WTC11 (cell line): Measurements from ENCODE around the gene PLPP3. TPM values are rescaled to one million over a fixed set of nuclear protein-coding genes. Genes with fewer than 3 reads are reported as not detected.

ENCODE experiments used
- ATAC-seq: fragments of 200-7000 bp; cut with Tn5 transposase; 2 replicates; pipeline ENCODE4 v1.10.0; 2021; ENCODE audit warnings: mild to moderate bottlenecking, moderate library complexity
- CTCF ChIA-PET: fragments of 300-600 bp; sonication (Branson Sonifier 250); formaldehyde crosslinking; loops from one replicate; lab custom pipeline; 2021; ENCODE audit warnings: antibody characterized with exemption; lab: Charles Lee
- POLR2A ChIA-PET: fragments of 350-600 bp; sonication (Branson Sonifier 250); formaldehyde crosslinking; loops from one replicate; lab custom pipeline; 2021; ENCODE audit warnings: antibody characterized with exemption; lab: Charles Lee
- DNase-seq: peaks from one replicate; pipeline ENCODE4 v3.0.0; 2021; ENCODE audit warnings: low spot score
- H3K27ac Mint-ChIP-seq: 2 replicates; pipeline ENCODE4 v1.8.0; 2021; ENCODE audit warnings: mixed read lengths
- H3K27me3 Mint-ChIP-seq: 2 replicates; pipeline ENCODE4 v1.8.0; 2021; ENCODE audit warnings: low read depth, mild to moderate bottlenecking, moderate library complexity, mixed read lengths
- H3K36me3 Mint-ChIP-seq: 2 replicates; pipeline ENCODE4 v1.8.0; 2021; ENCODE audit warnings: mixed read lengths
- H3K4me1 Mint-ChIP-seq: 2 replicates; pipeline ENCODE4 v1.8.0; 2022; ENCODE audit warnings: mixed read lengths
- H3K4me3 Mint-ChIP-seq: 2 replicates; pipeline ENCODE4 v1.8.0; 2021; ENCODE audit warnings: mild to moderate bottlenecking, moderate library complexity, mixed read lengths
- H3K9me3 Mint-ChIP-seq: 2 replicates; pipeline ENCODE4 v1.8.0; 2021; ENCODE audit warnings: mixed read lengths
- ATF1 ChIP-seq: sonication (generic); formaldehyde crosslinking; IDR thresholded peaks from 2 replicates; pipeline ENCODE4 v1.8.1; 2023; ENCODE audit warnings: mild to moderate bottlenecking, moderate library complexity, missing genetic modification reagents
- CBFB ChIP-seq: sonication (generic); formaldehyde crosslinking; IDR thresholded peaks from 2 replicates; pipeline ENCODE4 v1.8.1; 2022; ENCODE audit warnings: mild to moderate bottlenecking, low read depth, missing genetic modification reagents
- CREM ChIP-seq: sonication (generic); formaldehyde crosslinking; IDR thresholded peaks from 2 replicates; pipeline ENCODE4 v1.8.1; 2022; ENCODE audit warnings: mild to moderate bottlenecking, missing genetic modification reagents, moderate library complexity
- ESRRA ChIP-seq: sonication (generic); formaldehyde crosslinking; IDR thresholded peaks from 2 replicates; pipeline ENCODE4 v1.8.1; 2022; ENCODE audit warnings: mild to moderate bottlenecking, missing genetic modification reagents, borderline replicate concordance
- ETV6 ChIP-seq: sonication (generic); formaldehyde crosslinking; IDR thresholded peaks from 2 replicates; pipeline ENCODE4 v1.8.1; 2022; ENCODE audit warnings: mild to moderate bottlenecking, missing genetic modification reagents
- MYBL2 ChIP-seq: sonication (generic); formaldehyde crosslinking; IDR thresholded peaks from 2 replicates; pipeline ENCODE4 v1.8.1; 2023; ENCODE audit warnings: mild to moderate bottlenecking, moderate library complexity, missing genetic modification reagents
- NFE2L1 ChIP-seq: sonication (generic); formaldehyde crosslinking; IDR thresholded peaks from 2 replicates; pipeline ENCODE4 v1.8.1; 2023; ENCODE audit warnings: missing genetic modification reagents
- NFYB ChIP-seq: sonication (generic); formaldehyde crosslinking; conservative IDR thresholded peaks from 2 replicates; pipeline ENCODE4 v1.8.0; 2022; ENCODE audit warnings: low read depth, missing genetic modification reagents
- NR3C1 ChIP-seq: sonication (generic); formaldehyde crosslinking; conservative IDR thresholded peaks from 2 replicates; pipeline ENCODE4 v1.8.1; 2023; ENCODE audit warnings: low read depth, mild to moderate bottlenecking, missing genetic modification reagents
- OVOL2 ChIP-seq: fragments of 250-450 bp; sonication (Bioruptor Pico); IDR thresholded peaks from 2 replicates; pipeline ENCODE4 v1.9.0; 2021; ENCODE audit warnings: mild to moderate bottlenecking, borderline replicate concordance
- TCF7 ChIP-seq: sonication (generic); formaldehyde crosslinking; IDR thresholded peaks from 2 replicates; pipeline ENCODE4 v1.8.0; 2022; ENCODE audit warnings: mild to moderate bottlenecking, low read depth, missing genetic modification reagents, moderate library complexity
- TEAD4 ChIP-seq: sonication (generic); formaldehyde crosslinking; IDR thresholded peaks from 2 replicates; pipeline ENCODE4 v1.8.0; 2022; ENCODE audit warnings: mild to moderate bottlenecking, missing genetic modification reagents
- TP53 ChIP-seq: sonication (generic); formaldehyde crosslinking; IDR thresholded peaks from 2 replicates; pipeline ENCODE4 v1.8.1; 2023; ENCODE audit warnings: mild to moderate bottlenecking, missing genetic modification reagents
- ZNF416 ChIP-seq: fragments of 250-450 bp; sonication (Bioruptor Pico); IDR thresholded peaks from 2 replicates; pipeline ENCODE4 v1.9.0; 2021; ENCODE audit warnings: mild to moderate bottlenecking, inconsistent platforms
- total RNA-seq: library from RNA; stranded (reverse); gene quantifications from 3 replicates; pipeline ENCODE4 v1.2.3, GENCODE V29; 2021
- TF ChIP-seq, protein P1 (sequence below): sonication (generic); formaldehyde crosslinking; IDR thresholded peaks from 2 replicates; pipeline ENCODE4 v1.8.1; 2022; ENCODE audit warnings: mild to moderate bottlenecking, moderate library complexity, missing genetic modification reagents
- TF ChIP-seq, protein P2 (sequence below): fragments of 200-600 bp; IDR thresholded peaks from 2 replicates; pipeline ENCODE4 v1.8.0; 2022; ENCODE audit warnings: antibody characterized with exemption
- TF ChIP-seq, protein P3 (sequence below): fragments of 250-450 bp; sonication (Bioruptor Pico); IDR thresholded peaks from 2 replicates; pipeline ENCODE4 v1.8.0; 2021; ENCODE audit warnings: mild to moderate bottlenecking
- TF ChIP-seq, protein P4 (sequence below): sonication (generic); formaldehyde crosslinking; IDR thresholded peaks from 2 replicates; pipeline ENCODE4 v1.8.0; 2022; ENCODE audit warnings: mild to moderate bottlenecking, missing genetic modification reagents
- TF ChIP-seq, protein P5 (sequence below): fragments of 250-450 bp; sonication (Bioruptor Pico); IDR thresholded peaks from 2 replicates; pipeline ENCODE4 v1.9.0; 2021; ENCODE audit warnings: moderate library complexity, mild to moderate bottlenecking, inconsistent platforms, borderline replicate concordance
- TF ChIP-seq, protein P6 (sequence below): fragments of 250-450 bp; sonication (Bioruptor Pico); IDR thresholded peaks from 2 replicates; pipeline ENCODE4 v1.9.0; 2021; ENCODE audit warnings: mild to moderate bottlenecking, borderline replicate concordance
- TF ChIP-seq, protein P7 (sequence below): sonication (generic); formaldehyde crosslinking; IDR thresholded peaks from 2 replicates; pipeline ENCODE4 v1.8.0; 2023; ENCODE audit warnings: missing genetic modification reagents
- TF ChIP-seq, protein P8 (sequence below): sonication (generic); formaldehyde crosslinking; IDR thresholded peaks from 2 replicates; pipeline ENCODE4 v1.8.1; 2022; ENCODE audit warnings: low read depth, missing genetic modification reagents, borderline replicate concordance

Gene PLPP3
- total RNA-seq, 1 experiment from 2014 or later, result 31.0 TPM

DNA sequence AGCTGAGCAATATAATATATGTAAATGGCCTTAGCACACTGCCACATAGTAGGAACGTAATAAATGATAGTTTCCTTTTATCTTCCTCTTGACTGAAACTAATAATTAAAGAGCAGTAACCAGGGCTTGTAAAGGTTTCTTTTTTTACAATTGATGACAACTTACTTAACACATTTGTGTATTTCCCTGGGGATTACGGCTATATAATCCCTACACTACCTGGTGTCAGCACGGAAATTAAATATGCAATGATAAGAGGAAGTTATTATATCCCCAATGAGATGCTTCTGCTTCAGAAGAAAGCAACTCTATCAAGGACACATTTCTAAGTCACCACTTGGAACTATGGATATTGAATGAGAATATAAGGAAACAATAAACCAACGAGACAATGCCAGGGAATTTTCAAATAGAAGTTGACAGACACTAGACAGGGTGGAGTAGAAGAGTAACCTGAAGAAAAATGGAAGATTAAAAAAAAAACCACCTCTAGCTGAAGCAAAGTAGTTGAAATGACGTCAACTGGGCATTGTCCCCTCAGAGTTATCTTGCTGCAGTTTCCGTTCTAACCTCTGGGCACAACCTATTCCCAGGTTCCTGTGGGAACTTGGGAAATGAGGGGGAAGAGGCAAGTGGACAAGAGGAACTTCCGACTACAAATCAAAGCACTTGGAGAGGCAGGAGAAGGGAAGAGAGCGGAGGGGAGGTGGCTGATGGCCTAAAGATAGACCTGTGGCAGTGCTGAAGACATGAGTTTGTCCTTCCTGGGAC lies 66.5 kb downstream of the PLPP3 start:
- Mint-ChIP-seq H3K4me3 (no peak overlapping the region), H3K36me3 (peaks cover 38% of the 10 kb centered on the region), H3K9me3 (no peaks in the 10 kb centered on the region), H3K27me3 (no peaks in the 10 kb centered on the region), H3K27ac (peak overlapping the region; percentile 46), H3K4me1 (peaks cover 70% of the 10 kb centered on the region)
- POLR2A ChIA-PET, result no interaction called here
- TF ChIP-seq, protein P1, sequence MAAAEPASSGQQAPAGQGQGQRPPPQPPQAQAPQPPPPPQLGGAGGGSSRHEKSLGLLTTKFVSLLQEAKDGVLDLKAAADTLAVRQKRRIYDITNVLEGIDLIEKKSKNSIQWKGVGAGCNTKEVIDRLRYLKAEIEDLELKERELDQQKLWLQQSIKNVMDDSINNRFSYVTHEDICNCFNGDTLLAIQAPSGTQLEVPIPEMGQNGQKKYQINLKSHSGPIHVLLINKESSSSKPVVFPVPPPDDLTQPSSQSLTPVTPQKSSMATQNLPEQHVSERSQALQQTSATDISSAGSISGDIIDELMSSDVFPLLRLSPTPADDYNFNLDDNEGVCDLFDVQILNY (CRISPR knock-in tag), result no peak
- no peak for TF ChIP-seq ATF1 (CRISPR knock-in tag)
- TF ChIP-seq CREM (CRISPR knock-in tag), result no peak
- TF ChIP-seq OVOL2 (CRISPR knock-in tag), result no peak
- TF ChIP-seq TP53 (CRISPR knock-in tag), result no peak
- TF ChIP-seq MYBL2 (CRISPR knock-in tag), result no peak
- TF ChIP-seq TCF7 (CRISPR knock-in tag), result no peak
- TF ChIP-seq NR3C1 (CRISPR knock-in tag), result no peak
- TF ChIP-seq, protein P2, sequence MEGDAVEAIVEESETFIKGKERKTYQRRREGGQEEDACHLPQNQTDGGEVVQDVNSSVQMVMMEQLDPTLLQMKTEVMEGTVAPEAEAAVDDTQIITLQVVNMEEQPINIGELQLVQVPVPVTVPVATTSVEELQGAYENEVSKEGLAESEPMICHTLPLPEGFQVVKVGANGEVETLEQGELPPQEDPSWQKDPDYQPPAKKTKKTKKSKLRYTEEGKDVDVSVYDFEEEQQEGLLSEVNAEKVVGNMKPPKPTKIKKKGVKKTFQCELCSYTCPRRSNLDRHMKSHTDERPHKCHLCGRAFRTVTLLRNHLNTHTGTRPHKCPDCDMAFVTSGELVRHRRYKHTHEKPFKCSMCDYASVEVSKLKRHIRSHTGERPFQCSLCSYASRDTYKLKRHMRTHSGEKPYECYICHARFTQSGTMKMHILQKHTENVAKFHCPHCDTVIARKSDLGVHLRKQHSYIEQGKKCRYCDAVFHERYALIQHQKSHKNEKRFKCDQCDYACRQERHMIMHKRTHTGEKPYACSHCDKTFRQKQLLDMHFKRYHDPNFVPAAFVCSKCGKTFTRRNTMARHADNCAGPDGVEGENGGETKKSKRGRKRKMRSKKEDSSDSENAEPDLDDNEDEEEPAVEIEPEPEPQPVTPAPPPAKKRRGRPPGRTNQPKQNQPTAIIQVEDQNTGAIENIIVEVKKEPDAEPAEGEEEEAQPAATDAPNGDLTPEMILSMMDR, result no peak
- no peak for TF ChIP-seq TEAD4 (CRISPR knock-in tag)
- ATAC-seq (no peak), DNase-seq (no peak)
- CTCF ChIA-PET, result interaction anchor here (0.6 kb wide), 1 partner anchor 77 kb away, joined by 3 read pairs; no protein-coding TSS in a partner anchor

DNA sequence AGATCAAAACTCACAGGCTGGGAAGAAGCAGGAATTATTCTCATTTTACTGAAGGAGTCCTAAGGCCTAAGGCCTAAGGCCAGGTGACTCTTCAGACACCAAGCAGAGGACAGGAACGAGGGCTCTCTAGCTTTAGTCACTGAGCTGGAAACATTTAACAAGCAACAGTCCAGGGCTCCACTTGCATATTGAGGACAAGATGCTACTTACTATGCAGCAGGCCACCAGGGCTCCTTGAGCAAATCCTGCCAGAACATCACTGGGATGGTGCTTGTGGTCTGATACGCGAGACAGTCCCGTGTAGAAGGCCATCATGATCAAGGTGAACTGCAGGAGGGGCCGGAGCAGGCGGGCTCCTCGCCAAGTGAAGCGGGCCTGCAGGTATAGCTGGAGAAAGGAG lies 67.6 kb downstream of the PLPP3 start:
- Mint-ChIP-seq H3K27ac (peak overlapping the region; percentile 48), H3K27me3 (no peaks in the 10 kb centered on the region), H3K4me3 (no peak overlapping the region), H3K9me3 (no peaks in the 10 kb centered on the region), H3K4me1 (peaks cover 67% of the 10 kb centered on the region), H3K36me3 (peaks cover 48% of the 10 kb centered on the region)
- ChIA-PET POLR2A (no interaction called here), CTCF (interaction anchor here (0.7 to 1.3 kb wide), 2 partner anchors 54 to 67 kb away, joined by 3 to 4 read pairs; no protein-coding TSS in a partner anchor)
- DNase-seq (no peak), ATAC-seq (no peak)
- TF ChIP-seq ZNF416 (CRISPR knock-in tag) (no peak), CBFB (CRISPR knock-in tag) (no peak), ETV6 (CRISPR knock-in tag) (no peak), ESRRA (CRISPR knock-in tag) (no peak), NFYB (CRISPR knock-in tag) (no peak), NFE2L1 (CRISPR knock-in tag) (no peak)
- TF ChIP-seq, protein P3, sequence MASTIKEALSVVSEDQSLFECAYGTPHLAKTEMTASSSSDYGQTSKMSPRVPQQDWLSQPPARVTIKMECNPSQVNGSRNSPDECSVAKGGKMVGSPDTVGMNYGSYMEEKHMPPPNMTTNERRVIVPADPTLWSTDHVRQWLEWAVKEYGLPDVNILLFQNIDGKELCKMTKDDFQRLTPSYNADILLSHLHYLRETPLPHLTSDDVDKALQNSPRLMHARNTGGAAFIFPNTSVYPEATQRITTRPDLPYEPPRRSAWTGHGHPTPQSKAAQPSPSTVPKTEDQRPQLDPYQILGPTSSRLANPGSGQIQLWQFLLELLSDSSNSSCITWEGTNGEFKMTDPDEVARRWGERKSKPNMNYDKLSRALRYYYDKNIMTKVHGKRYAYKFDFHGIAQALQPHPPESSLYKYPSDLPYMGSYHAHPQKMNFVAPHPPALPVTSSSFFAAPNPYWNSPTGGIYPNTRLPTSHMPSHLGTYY (CRISPR knock-in tag), result no peak
- TF ChIP-seq, protein P4, sequence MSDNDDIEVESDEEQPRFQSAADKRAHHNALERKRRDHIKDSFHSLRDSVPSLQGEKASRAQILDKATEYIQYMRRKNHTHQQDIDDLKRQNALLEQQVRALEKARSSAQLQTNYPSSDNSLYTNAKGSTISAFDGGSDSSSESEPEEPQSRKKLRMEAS (CRISPR knock-in tag), result no peak
- TF ChIP-seq, protein P1 (CRISPR knock-in tag), result no peak
- TF ChIP-seq, protein P5, sequence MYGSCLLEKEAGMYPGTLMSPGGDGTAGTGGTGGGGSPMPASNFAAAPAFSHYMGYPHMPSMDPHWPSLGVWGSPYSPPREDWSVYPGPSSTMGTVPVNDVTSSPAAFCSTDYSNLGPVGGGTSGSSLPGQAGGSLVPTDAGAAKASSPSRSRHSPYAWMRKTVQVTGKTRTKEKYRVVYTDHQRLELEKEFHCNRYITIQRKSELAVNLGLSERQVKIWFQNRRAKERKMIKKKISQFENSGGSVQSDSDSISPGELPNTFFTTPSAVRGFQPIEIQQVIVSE (CRISPR knock-in tag), result no peak
- TF ChIP-seq, protein P6, sequence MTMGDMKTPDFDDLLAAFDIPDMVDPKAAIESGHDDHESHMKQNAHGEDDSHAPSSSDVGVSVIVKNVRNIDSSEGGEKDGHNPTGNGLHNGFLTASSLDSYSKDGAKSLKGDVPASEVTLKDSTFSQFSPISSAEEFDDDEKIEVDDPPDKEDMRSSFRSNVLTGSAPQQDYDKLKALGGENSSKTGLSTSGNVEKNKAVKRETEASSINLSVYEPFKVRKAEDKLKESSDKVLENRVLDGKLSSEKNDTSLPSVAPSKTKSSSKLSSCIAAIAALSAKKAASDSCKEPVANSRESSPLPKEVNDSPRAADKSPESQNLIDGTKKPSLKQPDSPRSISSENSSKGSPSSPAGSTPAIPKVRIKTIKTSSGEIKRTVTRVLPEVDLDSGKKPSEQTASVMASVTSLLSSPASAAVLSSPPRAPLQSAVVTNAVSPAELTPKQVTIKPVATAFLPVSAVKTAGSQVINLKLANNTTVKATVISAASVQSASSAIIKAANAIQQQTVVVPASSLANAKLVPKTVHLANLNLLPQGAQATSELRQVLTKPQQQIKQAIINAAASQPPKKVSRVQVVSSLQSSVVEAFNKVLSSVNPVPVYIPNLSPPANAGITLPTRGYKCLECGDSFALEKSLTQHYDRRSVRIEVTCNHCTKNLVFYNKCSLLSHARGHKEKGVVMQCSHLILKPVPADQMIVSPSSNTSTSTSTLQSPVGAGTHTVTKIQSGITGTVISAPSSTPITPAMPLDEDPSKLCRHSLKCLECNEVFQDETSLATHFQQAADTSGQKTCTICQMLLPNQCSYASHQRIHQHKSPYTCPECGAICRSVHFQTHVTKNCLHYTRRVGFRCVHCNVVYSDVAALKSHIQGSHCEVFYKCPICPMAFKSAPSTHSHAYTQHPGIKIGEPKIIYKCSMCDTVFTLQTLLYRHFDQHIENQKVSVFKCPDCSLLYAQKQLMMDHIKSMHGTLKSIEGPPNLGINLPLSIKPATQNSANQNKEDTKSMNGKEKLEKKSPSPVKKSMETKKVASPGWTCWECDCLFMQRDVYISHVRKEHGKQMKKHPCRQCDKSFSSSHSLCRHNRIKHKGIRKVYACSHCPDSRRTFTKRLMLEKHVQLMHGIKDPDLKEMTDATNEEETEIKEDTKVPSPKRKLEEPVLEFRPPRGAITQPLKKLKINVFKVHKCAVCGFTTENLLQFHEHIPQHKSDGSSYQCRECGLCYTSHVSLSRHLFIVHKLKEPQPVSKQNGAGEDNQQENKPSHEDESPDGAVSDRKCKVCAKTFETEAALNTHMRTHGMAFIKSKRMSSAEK (CRISPR knock-in tag), result no peak
- TF ChIP-seq, protein P7, sequence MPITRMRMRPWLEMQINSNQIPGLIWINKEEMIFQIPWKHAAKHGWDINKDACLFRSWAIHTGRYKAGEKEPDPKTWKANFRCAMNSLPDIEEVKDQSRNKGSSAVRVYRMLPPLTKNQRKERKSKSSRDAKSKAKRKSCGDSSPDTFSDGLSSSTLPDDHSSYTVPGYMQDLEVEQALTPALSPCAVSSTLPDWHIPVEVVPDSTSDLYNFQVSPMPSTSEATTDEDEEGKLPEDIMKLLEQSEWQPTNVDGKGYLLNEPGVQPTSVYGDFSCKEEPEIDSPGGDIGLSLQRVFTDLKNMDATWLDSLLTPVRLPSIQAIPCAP (CRISPR knock-in tag), result no peak
- TF ChIP-seq, protein P8, sequence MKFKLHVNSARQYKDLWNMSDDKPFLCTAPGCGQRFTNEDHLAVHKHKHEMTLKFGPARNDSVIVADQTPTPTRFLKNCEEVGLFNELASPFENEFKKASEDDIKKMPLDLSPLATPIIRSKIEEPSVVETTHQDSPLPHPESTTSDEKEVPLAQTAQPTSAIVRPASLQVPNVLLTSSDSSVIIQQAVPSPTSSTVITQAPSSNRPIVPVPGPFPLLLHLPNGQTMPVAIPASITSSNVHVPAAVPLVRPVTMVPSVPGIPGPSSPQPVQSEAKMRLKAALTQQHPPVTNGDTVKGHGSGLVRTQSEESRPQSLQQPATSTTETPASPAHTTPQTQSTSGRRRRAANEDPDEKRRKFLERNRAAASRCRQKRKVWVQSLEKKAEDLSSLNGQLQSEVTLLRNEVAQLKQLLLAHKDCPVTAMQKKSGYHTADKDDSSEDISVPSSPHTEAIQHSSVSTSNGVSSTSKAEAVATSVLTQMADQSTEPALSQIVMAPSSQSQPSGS (CRISPR knock-in tag), result no peak
